B cell (primary cell): ENCODE data around the gene NCOA5.

ENCODE experiments used
- CTCF ChIP-seq: fragments of 200-600 bp; IDR thresholded peaks from one replicate; pipeline ENCODE4 v1.8.0; 2022; ENCODE audit warnings: antibody characterized with exemption, mild to moderate bottlenecking
- EZH2 ChIP-seq: IDR thresholded peaks from 2 replicates; pipeline ENCODE4 v1.6.1; 2012; ENCODE audit warnings: borderline replicate concordance, low read depth, mild to moderate bottlenecking, moderate library complexity, low read length; ENCODE audit not compliant: insufficient read depth, poor library complexity, severe bottlenecking

DNA sequence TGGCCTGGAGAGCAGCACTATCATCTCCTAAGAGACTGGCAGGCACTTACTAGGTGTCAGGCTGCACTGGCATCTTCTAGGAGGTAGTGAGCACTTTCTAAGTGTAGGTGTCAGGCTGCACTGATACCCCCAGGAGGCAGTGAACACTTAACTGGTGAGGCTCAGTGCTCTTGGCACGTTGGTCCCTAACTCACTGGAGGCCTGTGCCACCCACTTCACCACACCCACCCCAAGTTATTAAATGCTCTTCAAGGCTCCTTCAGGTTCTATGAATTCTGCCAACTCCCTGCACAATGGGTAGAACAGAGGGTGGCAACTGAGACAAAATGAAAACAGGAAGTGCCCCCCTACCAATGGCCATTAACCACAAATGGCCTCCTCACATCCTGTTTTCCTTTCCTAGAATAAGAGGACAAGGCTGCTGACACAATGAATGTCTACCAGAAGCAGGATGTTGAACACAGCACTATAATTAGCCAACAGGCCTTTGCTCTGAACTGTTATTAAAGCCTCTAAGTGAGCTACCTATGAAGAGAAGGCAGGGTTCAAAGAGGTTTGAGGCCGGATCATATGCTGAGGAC lies 29.4 kb downstream of the NCOA5 start:
- TF ChIP-seq CTCF (no peak), EZH2 (no peak)
